GM23338 (cell line): ENCODE measurements around the gene SBF1.

ENCODE experiments used
- CREB1 ChIP-seq: fragments of 250-450 bp; sonication (Bioruptor Pico); IDR thresholded peaks from 2 replicates; pipeline ENCODE4 v1.5.0; 2020; ENCODE audit warnings: low read depth, mild to moderate bottlenecking, moderate library complexity
- EZH2 ChIP-seq: fragments of 200-600 bp; sonication (generic); IDR thresholded peaks from one replicate; pipeline ENCODE4 v1.8.0; 2017; ENCODE audit warnings: antibody characterized with exemption, mild to moderate bottlenecking, low read depth; ENCODE audit not compliant: unreplicated experiment
- EZH2phosphoT487 ChIP-seq: fragments of 200-600 bp; sonication (generic); IDR thresholded peaks from one replicate; pipeline ENCODE4 v1.8.1; 2018; ENCODE audit warnings: antibody characterized with exemption; ENCODE audit not compliant: unreplicated experiment
- JUNB ChIP-seq: IDR thresholded peaks from one replicate; pipeline ENCODE4 v1.6.1; 2016; ENCODE audit warnings: antibody characterized with exemption; ENCODE audit not compliant: unreplicated experiment
- NANOG ChIP-seq: IDR thresholded peaks from 2 replicates; pipeline ENCODE4 v1.6.1; 2016; ENCODE audit warnings: antibody characterized with exemption, borderline replicate concordance
- POLR2AphosphoS5 ChIP-seq: IDR thresholded peaks from 2 replicates; pipeline ENCODE4 v1.6.1; 2016; ENCODE audit warnings: antibody characterized with exemption, low read depth
- STAT1 ChIP-seq: IDR thresholded peaks from one replicate; pipeline ENCODE4 v1.6.1; 2016; ENCODE audit warnings: antibody characterized with exemption; ENCODE audit not compliant: unreplicated experiment
- ZNF114 ChIP-seq: fragments of 250-450 bp; sonication (Bioruptor Pico); IDR thresholded peaks from 2 replicates; pipeline ENCODE4 v1.5.0; 2020; ENCODE audit warnings: mild to moderate bottlenecking, moderate library complexity
- ZNF331 ChIP-seq: fragments of 250-450 bp; sonication (Bioruptor Pico); IDR thresholded peaks from 2 replicates; pipeline ENCODE4 v1.5.0; 2020; ENCODE audit warnings: low read depth, mild to moderate bottlenecking, moderate library complexity
- TF ChIP-seq, protein P1 (sequence below), 2 experiments: fragments of 200-600 bp in 1 of 2; sonication (generic) in 1 of 2; conservative IDR thresholded peaks; 2 replicates each; pipeline versions ENCODE4 v1.5.1 to v1.6.1; 2016 to 2017; ENCODE audit warnings: antibody characterized with exemption in 2 of 2, low read depth in 2 of 2, mild to moderate bottlenecking in 2 of 2, moderate library complexity in 1 of 2
- TF ChIP-seq, protein P2 (sequence below): IDR thresholded peaks from one replicate; pipeline ENCODE4 v1.6.1; 2018; ENCODE audit warnings: antibody characterized with exemption; ENCODE audit not compliant: unreplicated experiment
- TF ChIP-seq, protein P3 (sequence below): IDR thresholded peaks from 2 replicates; pipeline ENCODE4 v1.6.1; 2016; ENCODE audit warnings: antibody characterized with exemption
- TF ChIP-seq, protein P4 (sequence below): fragments of 250-450 bp; sonication (Bioruptor Pico); IDR thresholded peaks from 2 replicates; pipeline ENCODE4 v1.5.0; 2020; ENCODE audit warnings: mild to moderate bottlenecking, moderate library complexity

DNA sequence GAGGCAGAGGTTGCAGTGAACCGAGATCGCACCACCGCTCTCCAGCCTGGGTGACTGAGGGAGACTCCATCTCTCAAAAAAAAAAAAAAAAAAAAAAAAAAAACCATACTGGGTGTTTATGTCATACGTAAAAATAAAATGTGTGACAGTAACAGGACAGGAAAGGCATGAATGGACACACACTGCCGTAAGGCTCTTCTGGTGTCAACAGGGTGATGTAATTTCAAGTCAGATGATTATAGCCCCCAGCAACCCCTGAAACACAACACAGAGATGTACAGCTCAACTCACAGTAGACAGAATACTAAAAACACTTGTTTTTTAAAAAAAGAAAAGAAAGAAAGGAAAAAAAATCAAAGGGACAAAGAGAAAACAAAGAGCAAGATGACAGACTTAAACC lies 22.2 kb downstream of the SBF1 start:
- TF ChIP-seq, protein P1, sequence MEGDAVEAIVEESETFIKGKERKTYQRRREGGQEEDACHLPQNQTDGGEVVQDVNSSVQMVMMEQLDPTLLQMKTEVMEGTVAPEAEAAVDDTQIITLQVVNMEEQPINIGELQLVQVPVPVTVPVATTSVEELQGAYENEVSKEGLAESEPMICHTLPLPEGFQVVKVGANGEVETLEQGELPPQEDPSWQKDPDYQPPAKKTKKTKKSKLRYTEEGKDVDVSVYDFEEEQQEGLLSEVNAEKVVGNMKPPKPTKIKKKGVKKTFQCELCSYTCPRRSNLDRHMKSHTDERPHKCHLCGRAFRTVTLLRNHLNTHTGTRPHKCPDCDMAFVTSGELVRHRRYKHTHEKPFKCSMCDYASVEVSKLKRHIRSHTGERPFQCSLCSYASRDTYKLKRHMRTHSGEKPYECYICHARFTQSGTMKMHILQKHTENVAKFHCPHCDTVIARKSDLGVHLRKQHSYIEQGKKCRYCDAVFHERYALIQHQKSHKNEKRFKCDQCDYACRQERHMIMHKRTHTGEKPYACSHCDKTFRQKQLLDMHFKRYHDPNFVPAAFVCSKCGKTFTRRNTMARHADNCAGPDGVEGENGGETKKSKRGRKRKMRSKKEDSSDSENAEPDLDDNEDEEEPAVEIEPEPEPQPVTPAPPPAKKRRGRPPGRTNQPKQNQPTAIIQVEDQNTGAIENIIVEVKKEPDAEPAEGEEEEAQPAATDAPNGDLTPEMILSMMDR (conservative IDR thresholded peaks at IDR 0.05; ENCODE audit: low read depth in 2 of 2) = no peak
- TF ChIP-seq ZNF331 (CRISPR knock-in tag) = no peak
- TF ChIP-seq EZH2phosphoT487 = no peak
- TF ChIP-seq POLR2AphosphoS5 = no peak
- TF ChIP-seq, protein P2, sequence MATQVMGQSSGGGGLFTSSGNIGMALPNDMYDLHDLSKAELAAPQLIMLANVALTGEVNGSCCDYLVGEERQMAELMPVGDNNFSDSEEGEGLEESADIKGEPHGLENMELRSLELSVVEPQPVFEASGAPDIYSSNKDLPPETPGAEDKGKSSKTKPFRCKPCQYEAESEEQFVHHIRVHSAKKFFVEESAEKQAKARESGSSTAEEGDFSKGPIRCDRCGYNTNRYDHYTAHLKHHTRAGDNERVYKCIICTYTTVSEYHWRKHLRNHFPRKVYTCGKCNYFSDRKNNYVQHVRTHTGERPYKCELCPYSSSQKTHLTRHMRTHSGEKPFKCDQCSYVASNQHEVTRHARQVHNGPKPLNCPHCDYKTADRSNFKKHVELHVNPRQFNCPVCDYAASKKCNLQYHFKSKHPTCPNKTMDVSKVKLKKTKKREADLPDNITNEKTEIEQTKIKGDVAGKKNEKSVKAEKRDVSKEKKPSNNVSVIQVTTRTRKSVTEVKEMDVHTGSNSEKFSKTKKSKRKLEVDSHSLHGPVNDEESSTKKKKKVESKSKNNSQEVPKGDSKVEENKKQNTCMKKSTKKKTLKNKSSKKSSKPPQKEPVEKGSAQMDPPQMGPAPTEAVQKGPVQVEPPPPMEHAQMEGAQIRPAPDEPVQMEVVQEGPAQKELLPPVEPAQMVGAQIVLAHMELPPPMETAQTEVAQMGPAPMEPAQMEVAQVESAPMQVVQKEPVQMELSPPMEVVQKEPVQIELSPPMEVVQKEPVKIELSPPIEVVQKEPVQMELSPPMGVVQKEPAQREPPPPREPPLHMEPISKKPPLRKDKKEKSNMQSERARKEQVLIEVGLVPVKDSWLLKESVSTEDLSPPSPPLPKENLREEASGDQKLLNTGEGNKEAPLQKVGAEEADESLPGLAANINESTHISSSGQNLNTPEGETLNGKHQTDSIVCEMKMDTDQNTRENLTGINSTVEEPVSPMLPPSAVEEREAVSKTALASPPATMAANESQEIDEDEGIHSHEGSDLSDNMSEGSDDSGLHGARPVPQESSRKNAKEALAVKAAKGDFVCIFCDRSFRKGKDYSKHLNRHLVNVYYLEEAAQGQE = no peak
- TF ChIP-seq EZH2 = no peak
- no peak for TF ChIP-seq CREB1
- no peak for TF ChIP-seq STAT1
- TF ChIP-seq NANOG = no peak
- no peak for TF ChIP-seq ZNF114 (CRISPR knock-in tag)
- no peak for TF ChIP-seq JUNB
- TF ChIP-seq, protein P3, sequence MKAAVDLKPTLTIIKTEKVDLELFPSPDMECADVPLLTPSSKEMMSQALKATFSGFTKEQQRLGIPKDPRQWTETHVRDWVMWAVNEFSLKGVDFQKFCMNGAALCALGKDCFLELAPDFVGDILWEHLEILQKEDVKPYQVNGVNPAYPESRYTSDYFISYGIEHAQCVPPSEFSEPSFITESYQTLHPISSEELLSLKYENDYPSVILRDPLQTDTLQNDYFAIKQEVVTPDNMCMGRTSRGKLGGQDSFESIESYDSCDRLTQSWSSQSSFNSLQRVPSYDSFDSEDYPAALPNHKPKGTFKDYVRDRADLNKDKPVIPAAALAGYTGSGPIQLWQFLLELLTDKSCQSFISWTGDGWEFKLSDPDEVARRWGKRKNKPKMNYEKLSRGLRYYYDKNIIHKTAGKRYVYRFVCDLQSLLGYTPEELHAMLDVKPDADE = no peak
- TF ChIP-seq, protein P4, sequence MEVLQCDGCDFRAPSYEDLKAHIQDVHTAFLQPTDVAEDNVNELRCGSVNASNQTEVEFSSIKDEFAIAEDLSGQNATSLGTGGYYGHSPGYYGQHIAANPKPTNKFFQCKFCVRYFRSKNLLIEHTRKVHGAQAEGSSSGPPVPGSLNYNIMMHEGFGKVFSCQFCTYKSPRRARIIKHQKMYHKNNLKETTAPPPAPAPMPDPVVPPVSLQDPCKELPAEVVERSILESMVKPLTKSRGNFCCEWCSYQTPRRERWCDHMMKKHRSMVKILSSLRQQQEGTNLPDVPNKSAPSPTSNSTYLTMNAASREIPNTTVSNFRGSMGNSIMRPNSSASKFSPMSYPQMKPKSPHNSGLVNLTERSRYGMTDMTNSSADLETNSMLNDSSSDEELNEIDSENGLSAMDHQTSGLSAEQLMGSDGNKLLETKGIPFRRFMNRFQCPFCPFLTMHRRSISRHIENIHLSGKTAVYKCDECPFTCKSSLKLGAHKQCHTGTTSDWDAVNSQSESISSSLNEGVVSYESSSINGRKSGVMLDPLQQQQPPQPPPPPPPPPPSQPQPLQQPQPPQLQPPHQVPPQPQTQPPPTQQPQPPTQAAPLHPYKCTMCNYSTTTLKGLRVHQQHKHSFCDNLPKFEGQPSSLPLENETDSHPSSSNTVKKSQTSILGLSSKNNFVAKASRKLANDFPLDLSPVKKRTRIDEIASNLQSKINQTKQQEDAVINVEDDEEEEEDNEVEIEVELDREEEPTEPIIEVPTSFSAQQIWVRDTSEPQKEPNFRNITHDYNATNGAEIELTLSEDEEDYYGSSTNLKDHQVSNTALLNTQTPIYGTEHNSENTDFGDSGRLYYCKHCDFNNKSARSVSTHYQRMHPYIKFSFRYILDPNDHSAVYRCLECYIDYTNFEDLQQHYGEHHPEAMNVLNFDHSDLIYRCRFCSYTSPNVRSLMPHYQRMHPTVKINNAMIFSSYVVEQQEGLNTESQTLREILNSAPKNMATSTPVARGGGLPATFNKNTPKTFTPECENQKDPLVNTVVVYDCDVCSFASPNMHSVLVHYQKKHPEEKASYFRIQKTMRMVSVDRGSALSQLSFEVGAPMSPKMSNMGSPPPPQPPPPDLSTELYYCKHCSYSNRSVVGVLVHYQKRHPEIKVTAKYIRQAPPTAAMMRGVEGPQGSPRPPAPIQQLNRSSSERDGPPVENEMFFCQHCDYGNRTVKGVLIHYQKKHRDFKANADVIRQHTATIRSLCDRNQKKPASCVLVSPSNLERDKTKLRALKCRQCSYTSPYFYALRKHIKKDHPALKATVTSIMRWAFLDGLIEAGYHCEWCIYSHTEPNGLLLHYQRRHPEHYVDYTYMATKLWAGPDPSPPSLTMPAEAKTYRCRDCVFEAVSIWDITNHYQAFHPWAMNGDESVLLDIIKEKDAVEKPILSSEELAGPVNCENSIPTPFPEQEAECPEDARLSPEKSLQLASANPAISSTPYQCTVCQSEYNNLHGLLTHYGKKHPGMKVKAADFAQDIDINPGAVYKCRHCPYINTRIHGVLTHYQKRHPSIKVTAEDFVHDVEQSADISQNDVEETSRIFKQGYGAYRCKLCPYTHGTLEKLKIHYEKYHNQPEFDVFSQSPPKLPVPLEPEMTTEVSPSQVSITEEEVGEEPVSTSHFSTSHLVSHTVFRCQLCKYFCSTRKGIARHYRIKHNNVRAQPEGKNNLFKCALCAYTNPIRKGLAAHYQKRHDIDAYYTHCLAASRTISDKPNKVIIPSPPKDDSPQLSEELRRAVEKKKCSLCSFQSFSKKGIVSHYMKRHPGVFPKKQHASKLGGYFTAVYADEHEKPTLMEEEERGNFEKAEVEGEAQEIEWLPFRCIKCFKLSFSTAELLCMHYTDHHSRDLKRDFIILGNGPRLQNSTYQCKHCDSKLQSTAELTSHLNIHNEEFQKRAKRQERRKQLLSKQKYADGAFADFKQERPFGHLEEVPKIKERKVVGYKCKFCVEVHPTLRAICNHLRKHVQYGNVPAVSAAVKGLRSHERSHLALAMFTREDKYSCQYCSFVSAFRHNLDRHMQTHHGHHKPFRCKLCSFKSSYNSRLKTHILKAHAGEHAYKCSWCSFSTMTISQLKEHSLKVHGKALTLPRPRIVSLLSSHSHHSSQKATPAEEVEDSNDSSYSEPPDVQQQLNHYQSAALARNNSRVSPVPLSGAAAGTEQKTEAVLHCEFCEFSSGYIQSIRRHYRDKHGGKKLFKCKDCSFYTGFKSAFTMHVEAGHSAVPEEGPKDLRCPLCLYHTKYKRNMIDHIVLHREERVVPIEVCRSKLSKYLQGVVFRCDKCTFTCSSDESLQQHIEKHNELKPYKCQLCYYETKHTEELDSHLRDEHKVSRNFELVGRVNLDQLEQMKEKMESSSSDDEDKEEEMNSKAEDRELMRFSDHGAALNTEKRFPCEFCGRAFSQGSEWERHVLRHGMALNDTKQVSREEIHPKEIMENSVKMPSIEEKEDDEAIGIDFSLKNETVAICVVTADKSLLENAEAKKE (CRISPR knock-in tag) = no peak
